HG02642 (cell line): ENCODE measurements around the gene FAM236A.
A peak's percentile ranks its signal among the peaks of the same experiment; 100 is the strongest.
"Not testable (repeated sequence)": the region's sequence is repeated elsewhere in the genome, so short reads cannot be mapped to it uniquely, and the experiment has no call there.

ENCODE experiments used
- ATAC-seq: cut with Tn5 transposase; IDR thresholded peaks from one replicate; pipeline ENCODE4 v1.9.1; 2021; ENCODE audit warnings: mild to moderate bottlenecking; ENCODE audit not compliant: unreplicated experiment, poor library complexity

The FAM236A gene

GRCh38 chrX:72937906-72938305 is at the start of gene FAM236A:
FAM236A (plus strand) TSS chrX:72938206; CDS start chrX:72938263, 57 bp downstream.
- ATAC-seq, result not testable (repeated sequence)

DNA sequence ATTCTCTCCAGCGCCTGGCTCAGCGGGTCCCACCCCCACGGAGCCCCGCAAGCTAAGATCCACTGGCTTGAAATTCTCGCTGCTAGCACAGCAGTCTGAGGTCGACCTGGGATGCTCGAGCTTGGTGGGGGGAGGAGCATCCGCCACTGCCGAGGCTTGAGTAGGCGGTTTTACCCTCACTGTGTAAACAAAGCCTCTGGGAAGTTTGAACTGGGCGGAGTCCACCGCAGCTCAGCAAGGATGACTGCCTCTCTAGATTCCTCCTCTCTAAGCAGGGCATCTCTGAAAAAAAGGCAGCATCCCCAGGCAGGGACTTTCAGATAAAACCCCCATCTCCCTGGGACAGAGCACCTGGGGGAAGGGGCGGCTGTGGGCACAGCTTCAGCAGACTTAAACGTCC is 48.3 kb upstream of the FAM236A start:
- not testable (repeated sequence) for ATAC-seq

GRCh38 chrX:72912315-72912714 is 25.7 kb upstream of the FAM236A start, which contains the start of gene FAM236C:
FAM236C (plus strand) TSS chrX:72912615; CDS start chrX:72912715, 100 bp downstream.
- not testable (repeated sequence) for ATAC-seq

- ATAC-seq, result not testable (repeated sequence)
These were observed 21.9 kb upstream of the FAM236A start for GRCh38 chrX:72916096-72916495.

GRCh38 chrX:72932283-72932682 is 5.7 kb upstream of the FAM236A start:
- ATAC-seq, result not testable (repeated sequence)

DNA sequence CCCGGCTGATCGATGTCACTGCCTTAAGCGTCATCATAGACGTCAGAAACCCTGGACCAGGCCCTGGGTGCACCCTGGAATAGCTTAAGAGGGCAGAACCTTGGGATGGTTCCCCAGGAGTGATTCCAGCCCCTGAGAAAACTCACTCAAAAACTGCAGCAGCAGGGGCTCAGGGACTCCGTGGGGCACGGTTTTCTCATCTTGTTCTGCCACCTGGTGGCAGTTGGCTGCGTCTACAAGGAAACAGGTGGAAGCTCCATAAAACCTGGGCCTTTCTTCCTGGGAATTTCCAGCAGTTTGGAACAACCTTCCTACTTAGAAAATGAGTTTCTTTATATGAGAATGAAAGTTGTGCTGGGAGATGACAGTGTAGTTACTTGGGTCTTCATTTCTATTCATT is 1.6 kb upstream of the FAM236A start:
- ATAC-seq, result not testable (repeated sequence)

GRCh38 chrX:72936882-72937455 is 1.0 kb upstream of the FAM236A start:
- ATAC-seq, result not testable (repeated sequence)

DNA sequence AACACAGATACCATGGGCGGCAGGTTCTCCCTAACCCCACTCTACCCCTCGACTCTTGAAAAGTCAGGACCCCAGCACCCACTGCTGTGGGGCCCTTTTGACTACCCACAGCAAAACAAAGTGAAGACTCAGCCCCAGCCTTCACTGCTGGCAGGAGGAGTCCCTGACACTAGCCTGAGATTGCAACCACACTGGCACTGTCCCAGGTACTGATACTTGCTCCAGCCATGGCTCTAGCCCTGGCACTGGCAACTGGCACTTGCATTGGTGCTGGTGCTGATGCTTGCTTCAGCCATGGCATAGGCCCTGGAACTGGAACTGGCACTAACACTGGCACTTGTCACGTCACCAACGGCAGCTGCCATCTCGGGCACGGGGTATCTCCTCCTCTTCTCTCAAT is 4.3 kb downstream of the FAM236A start:
- ATAC-seq, result not testable (repeated sequence)

GRCh38 chrX:72943035-72943818 is 5.2 kb downstream of the FAM236A start:
- ATAC-seq, result peak; percentile 54

DNA sequence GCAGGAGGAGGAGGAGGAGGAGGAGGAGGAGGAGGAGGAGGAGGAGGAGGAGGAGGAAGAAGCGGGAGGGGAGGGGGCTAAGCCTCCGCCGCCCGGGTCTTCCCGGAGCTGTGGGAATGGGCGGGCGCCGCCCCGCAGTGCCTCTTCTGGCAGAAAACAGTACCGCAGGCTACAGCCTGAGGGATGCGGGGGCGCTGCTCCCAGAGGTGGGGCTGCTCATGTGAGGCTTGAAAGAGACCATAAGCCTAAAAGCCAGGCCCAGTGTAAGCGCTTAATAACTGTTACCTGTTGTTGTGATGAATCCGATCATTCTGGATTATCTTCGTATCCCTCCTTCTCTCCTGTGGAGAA is 5.8 kb downstream of the FAM236A start, which contains the start of gene DMRTC1:
Gene DMRTC1 (minus strand): TSS at position 19 of the 351 bp plus-strand sequence. CDS start 68,143 bp downstream, outside the sequence.
- ATAC-seq, result peak; percentile 85

GRCh38 chrX:72959971-72960370 is 22.0 kb downstream of the FAM236A start:
- not testable (repeated sequence) for ATAC-seq

DNA sequence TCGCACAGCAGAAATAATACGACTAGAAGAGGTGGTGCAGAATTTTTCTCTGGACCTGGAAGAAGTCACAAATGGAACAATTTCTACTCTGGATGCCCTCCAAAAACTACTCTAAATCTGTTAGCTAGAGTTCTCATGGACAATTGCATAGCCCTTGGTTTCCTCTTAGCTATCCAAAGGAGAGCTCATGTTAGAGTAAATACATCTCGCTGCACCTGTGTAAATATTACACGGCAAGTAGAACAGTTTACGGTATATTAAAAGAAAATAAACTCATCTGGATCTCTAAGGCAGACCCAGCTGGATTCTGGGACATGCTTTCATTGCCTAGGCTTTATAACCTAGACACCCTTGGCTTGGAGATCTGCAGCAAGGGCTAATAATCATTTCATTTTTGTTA is 33.9 kb downstream of the FAM236A start:
- not testable (repeated sequence) for ATAC-seq

- not testable (repeated sequence) for ATAC-seq
These were observed 36.9 kb downstream of the FAM236A start for GRCh38 chrX:72974885-72975284.

DNA sequence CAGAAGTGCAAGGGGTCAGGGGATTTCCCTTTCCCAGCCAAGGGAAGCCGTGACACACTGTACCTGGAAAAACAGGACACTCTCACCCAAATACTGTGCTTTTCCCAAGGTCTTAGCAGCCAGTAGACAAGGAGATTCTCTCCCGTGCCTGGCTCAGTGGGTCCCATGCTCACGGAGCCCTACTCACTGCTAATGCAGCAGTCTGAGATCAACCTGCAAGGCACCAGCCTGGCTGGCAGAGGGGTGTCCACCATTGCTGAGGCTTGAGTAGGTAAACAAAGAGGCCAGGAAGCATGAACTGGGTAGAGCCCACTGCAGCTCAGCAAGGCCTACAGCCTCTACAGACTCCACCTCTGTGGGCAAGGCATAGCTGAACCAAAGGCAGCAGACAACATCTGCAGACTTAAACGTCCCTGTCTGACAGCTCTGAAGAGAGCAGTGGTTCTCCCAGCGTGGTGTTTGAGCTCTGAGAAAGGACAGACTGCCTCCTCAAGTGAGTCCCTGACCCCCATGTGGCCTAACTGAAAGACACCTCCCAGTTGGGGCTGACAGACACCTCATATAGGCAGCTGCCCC is 43.0 kb downstream of the FAM236A start:
- ATAC-seq, result not testable (repeated sequence)
